Spleen (tissue), 7 donors: ENCODE results near the gene FGD4.

Experiments
- CTCF ChIP-seq, 11 experiments: fragments of 200-600 bp in 7 of 11; fragments of 450-650 bp in 4 of 11; sonication (generic) in 4 of 11; IDR thresholded peaks in 8 of 11; conservative IDR thresholded peaks in 3 of 11; 1 replicate in 7 of 11; 2 replicates in 4 of 11; pipeline versions ENCODE4 v1.4.0 to v1.8.0; 2016 to 2021; ENCODE audit warnings: antibody characterized with exemption in 11 of 11, inconsistent platforms in 4 of 11, mild to moderate bottlenecking in 1 of 11
- POLR2A ChIP-seq, 3 donors: fragments of 450-650 bp; IDR thresholded peaks; one replicate each; pipeline ENCODE4 v1.5.1; 2017; ENCODE audit warnings: antibody characterized with exemption in 3 of 3, mild to moderate bottlenecking in 1 of 3
- donor health status: DM: no; HTN: no; CAD: no; lungs with moderate emphysema.
- donor health status: DM: no; HTN: no; CAD: no.
- donor health status: DM: no; HTN: no; CAD: no.

- TF ChIP-seq CTCF (IDR thresholded peaks at IDR 0.05 in 8 of 11, conservative IDR thresholded peaks at IDR 0.05 in 3 of 11) (no peak), POLR2A (IDR thresholded peaks at IDR 0.05) (no peak)
These were observed 44.1 kb downstream of the FGD4 start for GRCh38 chr12:32443491-32443890.
